ENCODE results near the gene MPRIP. TPM values are rescaled to one million over a fixed set of nuclear protein-coding genes. Genes with fewer than 3 reads are reported as not detected.

Gene MPRIP
- total RNA-seq, 1 experiment from 2014 or later = 143 TPM

DNA sequence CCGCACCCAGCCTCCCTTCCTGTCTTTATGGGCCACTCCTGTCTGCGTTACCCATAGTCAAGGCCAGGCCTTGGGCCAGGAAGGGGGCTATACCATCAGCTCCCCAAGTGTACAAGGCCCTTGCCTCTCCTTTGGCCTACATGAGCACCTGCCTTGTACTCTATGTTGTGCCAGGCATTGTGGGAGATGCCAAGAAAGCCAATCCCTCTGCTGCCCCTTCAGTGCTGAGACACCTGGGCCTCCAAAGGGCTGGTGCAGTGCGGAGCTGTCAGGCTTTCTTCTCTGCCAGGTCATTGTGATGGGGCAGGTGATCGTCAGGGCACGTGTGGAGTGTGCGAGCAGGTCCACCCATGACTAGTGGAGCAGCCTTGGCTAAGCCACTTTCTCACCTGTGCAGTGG is 59.9 kb downstream of the MPRIP start:
- Histone ChIP-seq H3K9me3 (no peaks in the 10 kb centered on the region), H3K4me3 (no peak overlapping the region), H3K36me3 (no peaks in the 10 kb centered on the region; the same call in 1 of the 2 replicates), H3K27me3 (no peaks in the 10 kb centered on the region)
- no peak for DNase-seq

DNA sequence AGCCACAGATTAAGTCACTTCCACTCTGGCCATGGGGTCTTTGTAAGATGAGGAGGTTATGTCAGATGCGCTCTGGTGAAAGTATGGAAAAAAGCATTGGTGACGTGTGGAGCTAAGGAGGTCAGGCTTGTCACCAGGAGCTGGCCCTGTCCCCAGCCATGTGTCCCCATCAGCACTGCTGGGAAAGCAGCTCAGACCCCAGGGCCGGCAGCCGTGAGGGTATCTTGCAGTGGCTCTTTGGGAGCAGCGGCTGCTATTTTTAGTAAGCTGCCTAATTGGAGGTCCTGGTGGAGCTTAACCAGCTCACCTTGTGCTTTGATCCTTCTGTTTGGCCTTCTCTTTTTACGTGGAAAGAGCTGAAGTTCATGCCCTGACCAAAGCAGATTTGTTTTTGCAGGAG is 60.9 kb downstream of the MPRIP start:
- H3K36me3 ChIP-seq = no peaks in the 10 kb centered on the region; the same call in 1 of the 2 replicates
- H3K27me3 ChIP-seq = no peaks in the 10 kb centered on the region
- DNase-seq = no peak
- H3K9me3 ChIP-seq = no peaks in the 10 kb centered on the region
- no peak overlapping the region for H3K4me3 ChIP-seq

DNA sequence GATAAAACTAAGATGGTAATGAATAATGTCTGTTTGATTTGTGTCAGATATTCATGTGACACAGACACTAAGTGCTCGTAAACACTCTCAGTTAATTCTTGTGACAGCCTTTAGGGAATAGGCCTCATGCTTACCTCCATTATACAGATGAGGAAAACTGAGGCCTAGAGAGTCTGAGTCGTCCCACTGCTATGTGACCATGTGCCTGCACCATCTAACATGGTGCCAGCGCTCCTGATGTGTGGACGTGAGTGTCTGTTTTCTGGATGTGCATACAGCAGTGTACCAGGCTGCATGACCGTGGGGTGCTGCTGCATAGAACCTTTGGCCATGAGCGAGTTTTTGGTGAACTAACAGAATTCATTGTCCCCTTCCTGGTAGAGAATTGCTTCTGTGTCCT is 61.8 kb downstream of the MPRIP start:
- Histone ChIP-seq H3K4me3 (no peak overlapping the region), H3K9me3 (no peaks in the 10 kb centered on the region), H3K36me3 (no peaks in the 10 kb centered on the region; the same call in 1 of the 2 replicates), H3K27me3 (no peaks in the 10 kb centered on the region)
- DNase-seq = no peak

DNA sequence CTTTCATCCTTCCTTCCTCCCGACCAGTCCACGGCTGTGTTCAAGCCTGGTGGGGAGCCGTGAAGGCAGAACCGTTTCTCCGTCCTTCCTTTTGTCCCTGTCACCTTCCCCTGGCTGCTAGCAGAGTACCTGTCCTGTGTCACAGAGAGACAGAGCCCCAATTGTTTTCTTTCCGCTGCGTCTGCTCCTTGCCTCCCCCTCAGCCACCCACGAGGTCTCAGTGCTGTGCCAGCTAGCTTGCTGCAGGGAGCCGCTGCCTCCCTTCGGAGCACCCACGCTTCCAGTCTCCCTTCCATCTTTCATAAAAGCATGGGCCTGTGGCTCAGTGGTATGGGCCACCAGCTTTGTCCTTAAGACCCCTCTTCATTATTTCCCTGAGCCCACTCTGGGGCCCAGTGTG is 62.2 kb downstream of the MPRIP start:
- DNase-seq = no peak
- Histone ChIP-seq H3K4me3 (no peak overlapping the region), H3K36me3 (no peaks in the 10 kb centered on the region; the same call in 1 of the 2 replicates), H3K9me3 (no peaks in the 10 kb centered on the region), H3K27me3 (no peaks in the 10 kb centered on the region)

DNA sequence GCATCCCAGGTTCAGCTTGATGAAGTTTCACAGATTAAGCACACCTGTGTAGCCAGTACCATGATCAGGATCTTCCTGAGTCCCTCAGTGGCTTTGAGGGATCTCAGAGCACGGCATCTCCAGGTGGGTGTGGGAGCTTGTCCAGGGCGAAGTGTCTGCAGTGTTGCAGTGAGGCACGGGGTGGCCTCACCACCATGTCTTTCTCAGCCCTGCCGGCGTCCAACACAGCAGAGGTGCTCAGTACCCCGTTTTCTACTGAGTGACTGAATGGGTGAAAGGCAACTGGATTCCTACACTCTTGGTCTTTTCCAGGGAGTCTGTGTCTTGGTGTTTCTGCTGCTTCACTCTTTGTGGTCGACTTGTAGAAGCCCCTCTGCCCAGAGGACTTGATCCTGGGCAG is 63.7 kb downstream of the MPRIP start:
- no peak overlapping the region for H3K4me3 ChIP-seq
- no peaks in the 10 kb centered on the region for H3K9me3 ChIP-seq
- no peak for DNase-seq
- no peaks in the 10 kb centered on the region; the same call in 1 of the 2 replicates for H3K36me3 ChIP-seq
- no peaks in the 10 kb centered on the region for H3K27me3 ChIP-seq

DNA sequence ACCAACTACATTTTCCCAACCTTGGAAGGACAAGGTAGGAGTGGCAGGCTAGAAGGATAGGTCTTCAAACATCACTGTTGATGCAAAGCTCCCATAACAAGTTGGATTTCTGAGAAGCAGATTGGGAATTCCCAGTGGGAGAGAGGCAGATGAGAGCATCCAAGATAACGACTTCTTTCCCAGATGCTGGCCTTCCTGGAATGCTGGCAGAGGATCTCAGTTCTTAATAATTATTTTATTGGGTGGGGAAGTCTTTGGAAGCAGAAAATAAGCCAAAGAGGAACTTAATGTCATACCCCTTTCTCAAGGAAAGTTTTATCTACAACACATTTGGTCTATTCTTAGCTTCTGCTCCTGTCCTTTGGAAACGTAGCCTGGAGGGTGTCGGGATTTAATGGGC is 64.5 kb downstream of the MPRIP start:
- H3K4me3 ChIP-seq = no peak overlapping the region
- no peaks in the 10 kb centered on the region for H3K27me3 ChIP-seq
- no peak for DNase-seq
- H3K36me3 ChIP-seq = no peaks in the 10 kb centered on the region; the same call in 1 of the 2 replicates
- H3K9me3 ChIP-seq = no peaks in the 10 kb centered on the region

DNA sequence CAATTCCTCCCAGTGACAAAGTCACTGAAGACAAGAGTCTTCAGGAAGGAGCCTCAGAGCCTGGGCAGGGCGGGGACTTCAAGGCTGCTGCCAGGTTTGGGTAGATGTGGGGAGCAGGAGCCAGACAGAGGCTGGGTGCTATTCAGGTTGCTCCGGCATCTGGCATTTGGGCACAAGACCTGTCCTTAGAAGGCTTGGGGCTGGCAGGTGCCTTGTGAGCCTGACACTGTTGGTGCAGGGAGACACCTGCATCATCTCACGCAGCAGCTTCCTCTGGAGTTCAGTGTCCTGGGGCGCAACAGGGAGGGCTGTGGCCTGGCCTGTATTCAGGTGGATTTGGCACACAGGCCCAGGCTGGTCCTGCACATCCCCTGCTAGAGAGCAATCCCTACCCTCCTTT is 65.0 kb downstream of the MPRIP start:
- no peak for DNase-seq
- Histone ChIP-seq H3K4me3 (no peak overlapping the region), H3K27me3 (no peaks in the 10 kb centered on the region), H3K9me3 (no peaks in the 10 kb centered on the region), H3K36me3 (no peaks in the 10 kb centered on the region; the same call in 1 of the 2 replicates)

DNA sequence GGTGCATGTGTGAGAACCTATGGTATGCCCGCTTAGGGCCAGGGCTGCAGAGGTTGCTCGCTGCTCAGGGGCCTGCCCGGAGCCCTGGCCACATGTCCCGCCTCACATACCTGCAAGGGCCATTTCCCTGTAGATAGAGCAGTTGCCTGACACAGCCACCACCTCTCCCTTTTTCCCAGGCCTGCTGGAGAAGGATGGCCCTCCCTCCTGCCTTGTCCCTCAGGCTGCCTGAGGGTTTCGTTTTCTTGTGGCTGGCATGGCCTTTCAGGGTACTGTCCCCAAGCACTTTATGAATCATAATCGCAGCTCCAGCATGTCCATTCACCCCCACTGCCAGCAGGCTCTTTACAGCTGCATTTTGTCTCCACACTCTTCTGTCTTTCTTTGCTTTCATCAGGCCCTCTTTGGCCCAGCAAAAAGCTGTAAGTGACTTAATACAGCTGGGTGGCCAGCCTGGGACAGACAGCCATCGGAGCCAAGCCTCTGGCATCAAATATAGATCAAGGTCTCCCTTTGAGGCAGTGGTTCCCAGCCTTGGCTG is 65.7 kb downstream of the MPRIP start:
- no peak for DNase-seq
- Histone ChIP-seq H3K27me3 (no peaks in the 10 kb centered on the region), H3K36me3 (no peaks in the 10 kb centered on the region), H3K9me3 (no peaks in the 10 kb centered on the region), H3K4me3 (no peak overlapping the region)

DNA sequence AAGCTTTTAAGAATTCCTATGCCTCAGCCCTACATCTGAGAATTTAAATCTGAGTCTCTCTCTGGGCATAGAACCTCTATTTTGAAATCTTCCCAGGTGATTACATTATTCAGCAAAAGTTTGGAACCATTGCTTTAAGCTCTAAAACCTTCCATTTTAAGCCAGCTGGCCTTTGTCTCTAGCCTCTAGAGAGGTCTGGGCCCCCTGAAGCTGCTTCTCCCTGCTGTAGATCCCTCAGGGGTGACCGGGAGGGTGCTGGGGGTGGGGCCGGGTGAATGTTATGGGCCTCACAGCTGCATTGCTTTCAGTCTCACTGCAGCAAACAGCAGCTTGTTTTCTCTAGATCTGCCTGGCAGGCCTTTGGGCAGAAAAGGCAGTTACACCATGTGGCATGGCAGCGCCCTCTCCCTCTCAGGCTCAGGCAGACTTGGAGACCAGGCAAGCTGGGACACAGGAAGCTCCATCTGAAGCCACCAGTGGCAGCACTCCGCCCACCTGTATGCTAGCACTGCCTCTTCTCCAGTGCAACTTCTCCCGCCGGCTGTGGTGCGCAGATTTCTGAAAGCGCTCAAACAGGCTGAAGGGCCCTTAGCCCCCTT is 66.3 kb downstream of the MPRIP start:
- no peaks in the 10 kb centered on the region for H3K9me3 ChIP-seq
- H3K27me3 ChIP-seq = no peaks in the 10 kb centered on the region
- no peak for DNase-seq
- no peak overlapping the region for H3K4me3 ChIP-seq
- no peaks in the 10 kb centered on the region for H3K36me3 ChIP-seq

DNA sequence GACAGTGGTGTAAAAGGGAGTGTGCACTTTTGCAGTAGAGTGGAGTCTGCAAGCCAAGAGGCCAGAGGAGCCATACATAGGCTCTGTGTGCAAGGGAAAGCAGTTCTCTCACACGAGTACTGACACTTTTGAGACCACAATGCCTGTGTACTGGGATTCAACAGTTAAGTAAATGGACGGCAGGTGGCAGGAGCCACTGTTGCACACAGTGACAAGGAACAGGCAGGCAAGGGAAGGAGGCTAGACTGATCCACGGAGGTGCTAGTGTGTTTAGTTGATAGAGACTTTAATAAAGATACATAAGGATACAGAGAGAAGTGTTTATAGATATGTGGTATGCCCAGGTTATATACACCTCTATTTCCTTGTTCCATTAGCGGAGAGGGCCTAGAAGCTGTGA is 67.0 kb downstream of the MPRIP start:
- Histone ChIP-seq H3K4me3 (no peak overlapping the region), H3K27me3 (no peaks in the 10 kb centered on the region), H3K9me3 (no peaks in the 10 kb centered on the region), H3K36me3 (no peaks in the 10 kb centered on the region)
- DNase-seq = no peak

DNA sequence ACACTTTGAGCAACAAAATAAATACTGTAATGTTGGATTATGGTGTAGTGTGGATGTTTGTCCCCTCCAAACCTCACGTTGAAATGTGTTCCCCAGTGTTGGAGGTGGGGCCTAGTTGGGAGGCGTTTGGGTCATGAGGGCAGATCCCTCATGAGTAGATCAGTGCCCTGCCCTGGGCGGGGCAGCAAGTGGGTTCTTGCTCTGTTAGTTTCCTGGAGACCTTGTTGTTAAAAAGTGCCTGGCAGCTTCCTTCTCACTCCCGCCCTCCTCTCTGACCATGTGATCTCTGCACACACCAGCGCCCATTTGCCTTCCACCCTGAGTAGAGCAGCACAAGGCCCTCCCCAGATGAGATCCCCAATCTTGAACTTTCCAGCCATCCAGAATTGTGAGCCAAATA is 67.7 kb downstream of the MPRIP start:
- H3K27me3 ChIP-seq = no peaks in the 10 kb centered on the region
- no peaks in the 10 kb centered on the region for H3K36me3 ChIP-seq
- no peak for DNase-seq
- no peaks in the 10 kb centered on the region for H3K9me3 ChIP-seq
- H3K4me3 ChIP-seq = no peak overlapping the region

DNA sequence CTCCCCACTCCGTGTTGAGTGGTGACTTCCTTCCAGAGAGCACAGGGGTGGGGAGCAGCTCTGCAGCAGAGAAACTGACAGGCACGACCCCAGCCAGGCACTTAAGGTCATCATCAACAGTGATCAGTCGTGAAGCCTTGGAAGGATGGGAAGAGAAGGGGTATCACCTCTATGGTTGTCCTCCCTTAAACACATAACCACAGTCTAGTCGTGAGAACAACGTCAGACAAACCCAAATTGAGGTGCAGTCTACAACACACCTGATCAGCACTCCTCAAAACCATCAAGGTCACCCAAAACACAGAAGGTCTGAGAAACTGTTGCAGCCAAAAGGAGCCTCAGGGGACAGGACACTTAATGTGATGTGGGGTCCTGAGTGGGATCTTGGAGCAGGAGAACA is 68.3 kb downstream of the MPRIP start:
- no peak for DNase-seq
- no peak overlapping the region for H3K4me3 ChIP-seq
- H3K36me3 ChIP-seq = no peaks in the 10 kb centered on the region
- H3K27me3 ChIP-seq = no peaks in the 10 kb centered on the region
- no peaks in the 10 kb centered on the region for H3K9me3 ChIP-seq

DNA sequence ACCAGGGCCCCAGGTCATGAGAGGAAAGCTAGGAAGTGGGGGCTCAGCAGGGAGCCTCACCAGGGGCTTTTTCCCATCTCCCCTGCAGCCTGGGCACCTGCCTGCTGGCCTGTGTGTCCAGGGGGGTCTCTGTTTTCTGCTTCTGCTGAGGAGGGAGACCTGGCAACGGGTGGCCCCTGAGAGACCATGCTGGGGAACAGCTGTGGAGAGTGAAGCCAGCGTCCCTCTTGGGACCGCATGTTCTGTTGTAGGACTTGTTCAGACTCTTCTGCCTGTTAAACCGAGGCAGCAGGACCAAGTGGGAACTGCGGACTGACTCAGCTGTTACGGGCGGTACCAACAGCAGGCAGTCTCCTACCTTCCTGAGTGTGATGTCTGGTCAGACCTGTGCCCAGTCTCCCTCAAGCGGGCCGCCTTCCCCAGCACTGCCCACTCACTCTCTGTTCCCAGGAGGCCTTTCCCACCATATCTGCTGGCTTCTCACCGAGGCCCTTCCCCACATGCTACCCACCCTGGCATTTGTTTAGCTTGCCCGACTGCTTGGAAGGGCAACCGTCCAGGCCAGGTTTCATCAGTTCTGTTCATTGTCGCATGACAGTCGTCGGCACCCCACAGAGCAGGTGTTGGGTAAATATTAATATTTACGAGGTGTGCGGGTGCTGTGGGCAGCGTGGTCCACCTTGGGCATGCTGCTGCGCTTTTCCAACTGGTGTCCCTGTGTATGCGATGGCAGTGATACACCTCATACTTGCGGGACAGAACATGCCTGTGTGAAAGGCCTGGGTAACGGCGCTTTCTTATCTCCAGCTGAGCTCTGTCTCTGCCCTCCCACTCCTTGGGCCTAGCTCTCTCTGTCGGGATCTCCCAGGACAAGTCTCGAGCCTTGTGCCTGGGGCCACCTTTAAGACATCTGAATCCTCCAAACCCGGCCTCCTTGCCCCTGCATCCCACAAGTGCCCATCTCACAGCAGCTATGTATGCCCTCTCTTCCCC is 69.4 kb downstream of the MPRIP start:
- DNase-seq = no peak
- Histone ChIP-seq H3K4me3 (no peak overlapping the region), H3K36me3 (no peaks in the 10 kb centered on the region), H3K9me3 (no peaks in the 10 kb centered on the region), H3K27me3 (no peaks in the 10 kb centered on the region)

DNA sequence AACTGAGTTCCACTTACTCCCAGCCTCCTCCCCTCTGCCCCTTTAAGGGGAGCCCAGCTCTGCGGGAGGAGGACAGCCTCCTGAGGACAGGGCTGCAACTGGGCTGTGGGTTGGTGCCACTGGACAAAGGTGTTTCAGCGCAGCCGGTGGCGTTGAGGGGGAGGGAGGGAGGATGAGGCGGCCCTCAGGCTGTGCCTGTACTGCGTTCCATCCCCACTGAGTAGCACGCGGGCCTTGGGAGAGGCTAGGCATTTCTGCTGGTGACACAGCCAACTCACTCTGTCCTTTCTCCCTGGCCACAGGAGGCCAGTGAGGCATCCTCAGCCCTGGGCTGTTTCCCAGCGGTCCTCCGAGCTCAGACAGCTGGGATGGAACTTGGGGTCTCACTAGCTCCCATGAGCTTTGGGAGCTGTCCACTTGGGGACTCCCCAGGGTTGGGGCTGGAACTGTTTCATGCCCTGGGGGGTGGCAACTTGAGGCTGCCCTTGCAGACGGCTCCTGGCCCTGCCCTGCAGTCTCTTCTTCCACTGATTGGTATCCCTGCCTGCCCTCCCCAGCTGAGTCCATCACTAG is 70.5 kb downstream of the MPRIP start:
- DNase-seq = no peak
- no peaks in the 10 kb centered on the region for H3K9me3 ChIP-seq
- H3K36me3 ChIP-seq = no peaks in the 10 kb centered on the region
- no peaks in the 10 kb centered on the region for H3K27me3 ChIP-seq
- no peak overlapping the region for H3K4me3 ChIP-seq

DNA sequence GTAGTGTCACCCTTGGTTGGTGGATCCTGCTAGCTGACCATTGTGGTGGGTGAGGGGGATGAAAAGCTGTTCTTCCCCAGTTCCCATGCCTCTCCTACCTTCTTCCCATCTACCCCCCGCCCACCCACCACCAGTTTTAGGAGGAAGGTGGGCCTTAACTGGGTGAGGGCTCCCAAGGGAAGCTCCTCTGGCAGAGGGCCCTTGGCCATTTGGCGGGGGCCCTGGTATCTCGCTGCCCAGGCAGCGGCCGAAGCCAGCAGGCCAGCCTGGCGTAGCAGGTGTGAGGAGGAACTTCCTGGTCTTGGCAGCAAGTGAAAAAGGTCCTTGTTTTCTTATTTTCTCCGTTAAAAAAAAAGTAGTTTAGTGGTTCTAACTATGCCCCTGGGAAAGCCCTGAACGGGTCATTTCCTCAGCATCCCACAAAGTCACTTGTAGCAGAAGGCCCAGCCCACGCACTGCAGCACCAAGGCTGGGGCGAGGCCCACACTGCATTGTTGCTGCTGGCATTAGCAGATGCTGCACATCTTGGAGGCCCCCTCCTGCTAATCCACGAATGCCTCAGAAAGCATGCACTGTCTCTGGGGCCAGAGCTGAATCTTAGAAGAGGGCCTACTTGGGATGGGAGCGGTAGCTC is 72.5 kb downstream of the MPRIP start:
- H3K27me3 ChIP-seq = no peaks in the 10 kb centered on the region
- DNase-seq = no peak
- no peaks in the 10 kb centered on the region for H3K36me3 ChIP-seq
- H3K9me3 ChIP-seq = no peaks in the 10 kb centered on the region
- no peak overlapping the region for H3K4me3 ChIP-seq

DNA sequence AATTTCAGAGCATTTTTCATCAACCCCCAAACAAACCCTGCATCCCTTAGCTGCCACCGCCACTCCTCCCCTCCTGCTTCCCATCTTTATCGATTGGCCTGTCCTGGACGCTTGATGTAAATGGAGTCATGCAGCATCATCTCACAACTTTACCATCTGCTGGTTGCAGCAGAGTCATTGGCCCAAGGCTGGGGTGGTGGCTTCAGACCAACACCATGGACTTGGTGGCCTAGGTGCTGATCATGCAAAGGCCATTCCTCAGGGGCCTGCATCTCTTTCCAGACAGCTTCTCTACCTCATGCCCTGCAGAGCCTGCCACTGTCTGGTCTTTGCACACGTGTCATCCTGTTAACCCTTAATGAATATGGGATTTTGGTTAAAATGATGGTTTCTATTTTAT is 73.4 kb downstream of the MPRIP start:
- no peak overlapping the region for H3K4me3 ChIP-seq
- H3K27me3 ChIP-seq = no peaks in the 10 kb centered on the region
- no peak for DNase-seq

DNA sequence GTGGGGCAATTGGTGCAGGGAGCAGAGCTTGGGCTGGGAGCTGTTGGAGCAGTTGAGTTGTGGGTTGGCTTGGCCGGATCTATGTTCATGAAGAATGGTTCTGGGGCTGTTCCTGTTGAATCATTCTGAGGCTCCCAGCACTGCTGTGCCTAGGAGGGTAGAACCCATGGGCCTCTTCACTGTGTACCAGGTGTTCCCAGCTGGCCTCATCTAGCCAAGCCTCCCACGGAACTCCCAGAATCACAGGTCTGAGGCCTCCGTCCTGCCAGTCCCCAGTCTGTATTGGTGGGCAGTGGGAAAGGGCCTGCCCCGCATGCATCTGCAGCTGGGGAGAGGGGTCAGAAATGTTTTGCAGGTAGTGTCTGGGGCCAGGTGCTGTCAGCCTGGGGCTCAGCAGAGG is 74.1 kb downstream of the MPRIP start:
- Histone ChIP-seq H3K9me3 (no peaks in the 10 kb centered on the region), H3K4me3 (no peak overlapping the region), H3K36me3 (no peaks in the 10 kb centered on the region), H3K27me3 (no peaks in the 10 kb centered on the region)
- no peak for DNase-seq

More for the DNA sequence above, 73.4 kb downstream of the MPRIP start:
- Histone ChIP-seq H3K36me3 (no peaks in the 10 kb centered on the region), H3K9me3 (no peaks in the 10 kb centered on the region)

Data from MG63 (cell line).